HL-60 (cell line): ENCODE measurements around the gene BANP.

Experiments
- CTCF ChIP-seq: IDR thresholded peaks from one replicate; pipeline ENCODE4 v1.5.1; 2011; ENCODE audit warnings: low read length, control low read depth, inconsistent platforms; ENCODE audit not compliant: insufficient read depth
- POLR2AphosphoS5 ChIP-seq: IDR thresholded peaks from 2 replicates; pipeline ENCODE4 v1.6.1; 2012; ENCODE audit warnings: low read depth
- REST ChIP-seq: IDR thresholded peaks from 2 replicates; pipeline ENCODE4 v1.6.1; 2012; ENCODE audit warnings: low read depth; ENCODE audit not compliant: insufficient replicate concordance
- SPI1 ChIP-seq: IDR thresholded peaks from 2 replicates; pipeline ENCODE4 v1.6.1; 2012; ENCODE audit warnings: low read depth, mild to moderate bottlenecking, borderline replicate concordance

GRCh38 chr16:88078111-88078775 lies 127.0 kb downstream of the BANP start:
- TF ChIP-seq POLR2AphosphoS5 (no peak), SPI1 (no peak), CTCF (no peak), REST (no peak)
